HepG2 (cell line): ENCODE measurements around the gene SMOC1. TPM values are rescaled to one million over a fixed set of nuclear protein-coding genes. Genes with fewer than 3 reads are reported as not detected.

Experiments used
- ATAC-seq: fragments of 200-7000 bp; cut with Tn5 transposase; 3 replicates; pipeline ENCODE4 v1.9.1; 2020; ENCODE audit warnings: mild to moderate bottlenecking, moderate library complexity
- BruUV-seq: library from RNA; stranded (reverse); fragments of 400-500 nt; replicated peaks from 2 replicates; lab custom pipeline; 2021; lab: Mats Ljungman, UMichigan
- CTCF ChIA-PET: fragments of 300-600 bp; formaldehyde crosslinking; extraction: SDS; loops from one replicate; lab custom pipeline; 2021; ENCODE audit warnings: low total read pairs, inconsistent platforms, low intra/inter-chr PET ratio; lab: Yijun Ruan, JAX
- POLR2A ChIA-PET: fragments of 350-600 bp; sonication (Branson Sonifier 250); formaldehyde crosslinking; loops from one replicate; lab custom pipeline; 2020; ENCODE audit warnings: antibody characterized with exemption, inconsistent platforms; lab: Yijun Ruan, JAX
- DNase-seq: peaks from one replicate; pipeline ENCODE4 v3.0.0-alpha.2; 2015; ENCODE audit warnings: low spot score
- FAIRE-seq: peaks from 3 replicates; lab custom pipeline; 2011; peaks lifted over from hg19 to GRCh38; lab: Jason Lieb, UNC
- H2AFZ ChIP-seq: one replicate; pipeline ENCODE4 v1.6.1; 2011; ENCODE audit warnings: low read length, inconsistent platforms
- H3K27ac ChIP-seq: fragments of 300-600 bp; 3 replicates; pipeline ENCODE4 v1.8.0; 2011; ENCODE audit warnings: mixed run types, mild to moderate bottlenecking, mixed read lengths, low read length, inconsistent platforms; ENCODE audit not compliant: insufficient read depth; ENCODE audit errors: extremely low read length
- H3K27me3 ChIP-seq, 2 experiments: fragments of 200-600 bp in 1 of 2; 2 replicates in 1 of 2; 3 replicates in 1 of 2; pipeline versions ENCODE4 v1.6.0 to v1.8.0; 2011; ENCODE audit warnings: low read length in 2 of 2, mild to moderate bottlenecking in 2 of 2, moderate library complexity in 2 of 2, inconsistent platforms in 1 of 2; ENCODE audit not compliant: insufficient read depth in 2 of 2, control insufficient read depth in 1 of 2
- H3K36me3 ChIP-seq, 2 experiments: fragments of 200-600 bp in 1 of 2; replicated peaks in 1 of 2; 2 replicates in 1 of 2; 3 replicates in 1 of 2; pipeline versions ENCODE4 v1.5.1 to v1.8.0; 2011; ENCODE audit warnings: low read length in 2 of 2, inconsistent platforms in 1 of 2; ENCODE audit not compliant: insufficient read depth in 2 of 2, control insufficient read depth in 1 of 2
- H3K4me1 ChIP-seq: 2 replicates; pipeline ENCODE4 v1.5.1; 2012; ENCODE audit warnings: low read length, inconsistent platforms; ENCODE audit not compliant: insufficient read depth
- H3K4me2 ChIP-seq: 2 replicates; pipeline ENCODE4 v1.6.0; 2011; ENCODE audit warnings: low read depth, low read length, inconsistent platforms
- H3K4me3 ChIP-seq, 3 experiments: fragments of 200-600 bp in 1 of 3; sonication (generic), shearing (Covaris generic) in 1 of 3; replicated peaks in 1 of 3; 2 replicates each; pipeline ENCODE4 v1.5.1; 2011 to 2016; ENCODE audit warnings: low read length in 3 of 3, inconsistent platforms in 2 of 3, low read depth in 2 of 3, mild to moderate bottlenecking in 2 of 3, control low read depth in 1 of 3, mixed read lengths in 1 of 3; ENCODE audit not compliant: insufficient read depth in 1 of 3
- H3K79me2 ChIP-seq: one replicate; pipeline ENCODE4 v1.6.1; 2011; ENCODE audit warnings: low read length, inconsistent platforms; ENCODE audit not compliant: insufficient read depth
- H3K9ac ChIP-seq: 2 replicates; pipeline ENCODE4 v1.6.0; 2011; ENCODE audit warnings: mild to moderate bottlenecking, low read depth, low read length, inconsistent platforms; ENCODE audit not compliant: insufficient read depth
- H3K9me3 ChIP-seq: 2 replicates; pipeline ENCODE4 v1.5.1; 2012; ENCODE audit warnings: mild to moderate bottlenecking, low read length
- H4K20me1 ChIP-seq: 2 replicates; pipeline ENCODE4 v1.6.0; 2011; ENCODE audit warnings: inconsistent platforms, mild to moderate bottlenecking, low read length, moderate library complexity; ENCODE audit not compliant: insufficient read depth
- ELF1 ChIP-seq: sonication (generic); formaldehyde crosslinking; IDR thresholded peaks from 2 replicates; pipeline ENCODE4 v1.4.0; 2020; ENCODE audit warnings: missing genetic modification reagents
- HES4 ChIP-seq: sonication (generic); formaldehyde crosslinking; IDR thresholded peaks from 2 replicates; pipeline ENCODE4 v1.9.0; 2021; ENCODE audit warnings: mild to moderate bottlenecking, missing genetic modification reagents, borderline replicate concordance
- IRX3 ChIP-seq: sonication (generic); formaldehyde crosslinking; IDR thresholded peaks from 2 replicates; pipeline ENCODE4 v1.8.1; 2023; ENCODE audit warnings: mild to moderate bottlenecking, low read depth, missing genetic modification reagents, borderline replicate concordance
- NR2C2 ChIP-seq: sonication (generic); formaldehyde crosslinking; IDR thresholded peaks from 2 replicates; pipeline ENCODE4 v1.4.0; 2020; ENCODE audit warnings: missing genetic modification reagents, mild to moderate bottlenecking, moderate library complexity, borderline replicate concordance
- POLR2G ChIP-seq: fragments of 200-400 bp; formaldehyde crosslinking; IDR thresholded peaks from 2 replicates; pipeline ENCODE4 v1.6.1; 2018; ENCODE audit warnings: mild to moderate bottlenecking, low read depth, low read length, moderate library complexity
- ZNF256 ChIP-seq: sonication (generic); formaldehyde crosslinking; conservative IDR thresholded peaks from 2 replicates; pipeline ENCODE4 v1.4.0; 2020; ENCODE audit warnings: missing genetic modification reagents
- ZNF792 ChIP-seq: IDR thresholded peaks from 2 replicates; pipeline ENCODE4 v1.6.1; 2016
- ZSCAN9 ChIP-seq: IDR thresholded peaks from 2 replicates; pipeline ENCODE4 v1.6.1; 2016; ENCODE audit warnings: borderline replicate concordance
- WGBS: methylation state at CpG from one replicate; pipeline ENCODE4 v1.1.6; 2017; ENCODE audit warnings: low lambda C conversion rate; 5-methylcytosine and 5-hydroxymethylcytosine counted together
- in situ Hi-C: cut with HindIII; loops from 2 replicates; pipeline ENCODE4 v1.10.0; 2017; ENCODE audit warnings: low pct_unique_long_range_greater_than_20kb; ENCODE audit not compliant: extremely low pct_ligation_motif_present
- intact Hi-C: fragments of 100-400 bp; cut with micrococcal nuclease; formaldehyde crosslinking; loops from one replicate; pipeline ENCODE4 v1.10.0; 2022; ENCODE audit not compliant: unreplicated experiment
- polyA plus RNA-seq, 8 experiments: library from polyadenylated mRNA; depleted of rRNA in 3 of 8; stranded (reverse) in 7 of 8; unstranded in 1 of 8; fragments of >200 nt; fragmentation: Illumina TruSeq in 4 of 8; extraction: Trizol in 4 of 8; gene quantifications; 2 replicates each; pipeline versions ENCODE4 v1.2.1 to v1.2.3, GENCODE V29; 2011 to 2016; ENCODE audit warnings: low read depth in 4 of 8, missing spikeins in 1 of 8, mixed read lengths in 1 of 8; ENCODE audit not compliant: insufficient read depth in 1 of 8
- total RNA-seq, 5 experiments: library from RNA; depleted of rRNA; stranded (reverse); fragments of >200 nt; fragmentation: Illumina TruSeq; extraction: Trizol; gene quantifications; 2 replicates each; pipeline ENCODE4 v1.2.3, GENCODE V29; 2016; ENCODE audit warnings: low read depth in 1 of 5

The SMOC1 gene
- total and polyA plus RNA-seq, 2 of the 13 experiments (the other 11 are each of a cell fraction or from before 2014, with no cell fraction given) = 17.8 to 35.6 TPM

- H3K9me3 ChIP-seq = no peaks in the 10 kb centered on the region
- 100% methylated on average over 1 of the region's 1 CpG for WGBS
- CTCF ChIA-PET = no interaction called here
- no peak overlapping the region for H2AFZ ChIP-seq
- TF ChIP-seq POLR2G (no peak), ZNF256 (CRISPR knock-in tag) (no peak), ZSCAN9 (CRISPR knock-in tag) (no peak), ELF1 (CRISPR knock-in tag) (no peak), ZNF792 (CRISPR knock-in tag) (no peak), NR2C2 (CRISPR knock-in tag) (no peak), IRX3 (CRISPR knock-in tag) (no peak), HES4 (CRISPR knock-in tag) (no peak)
- intact Hi-C loops (no loop called here), in situ Hi-C loops (no loop called here)
- H3K9ac ChIP-seq = no peak overlapping the region
- no TSS peak for BruUV-seq
- H3K4me3 ChIP-seq = no peak overlapping the region
- no peaks in the 10 kb centered on the region for H3K27me3 ChIP-seq
- H3K27ac ChIP-seq = no peak overlapping the region
- no peak for ATAC-seq
- peaks cover 20% of the 10 kb centered on the region for H3K4me1 ChIP-seq
- DNase-seq = no peak
- H3K79me2 ChIP-seq = no peaks in the 10 kb centered on the region
- no peak for FAIRE-seq
- no peaks in the 10 kb centered on the region for H4K20me1 ChIP-seq
- H3K4me2 ChIP-seq = no peak overlapping the region
- POLR2A ChIA-PET = no interaction called here
- peaks cover 18 to 37% of the 10 kb centered on the region in 2 experiments for H3K36me3 ChIP-seq
Measured at GRCh38 chr14:69979882-69980281, 100.7 kb downstream of the SMOC1 start.
